Keratinocyte (primary cell): Measurements from ENCODE around the gene PNLIP. TPM values are rescaled to one million over a fixed set of nuclear protein-coding genes. Genes with fewer than 3 reads are reported as not detected.

Experiments
- DNase-seq: peaks from one replicate; pipeline ENCODE4 v3.0.0-alpha.2; 2011; ENCODE audit warnings: low read depth, missing footprints, low spot score
- FAIRE-seq: peaks from 2 replicates; lab custom pipeline; 2011; peaks lifted over from hg19 to GRCh38; lab: Jason Lieb, UNC
- H2AFZ ChIP-seq: 2 replicates; pipeline ENCODE4 v1.6.0; 2012; ENCODE audit warnings: low read length, control low read depth, inconsistent platforms; ENCODE audit not compliant: control insufficient read depth
- H3K27ac ChIP-seq: 2 replicates; pipeline ENCODE4 v1.5.1; 2011; ENCODE audit warnings: low read length; ENCODE audit not compliant: control insufficient read depth, insufficient read depth
- H3K27me3 ChIP-seq: 3 replicates; pipeline ENCODE4 v1.6.0; 2011; ENCODE audit warnings: low read length; ENCODE audit not compliant: control insufficient read depth, insufficient read depth; ENCODE audit errors: extremely low read depth
- H3K36me3 ChIP-seq, 2 experiments: 2 replicates in 1 of 2; 3 replicates in 1 of 2; pipeline ENCODE4 v1.5.1; 2011; ENCODE audit warnings: low read length in 2 of 2, mild to moderate bottlenecking in 1 of 2; ENCODE audit not compliant: control insufficient read depth in 2 of 2, insufficient read depth in 2 of 2; ENCODE audit errors: extremely low read depth in 1 of 2
- H3K4me1 ChIP-seq: 3 replicates; pipeline ENCODE4 v1.5.1; 2011; ENCODE audit warnings: low read length; ENCODE audit not compliant: control insufficient read depth, insufficient read depth; ENCODE audit errors: extremely low read depth
- H3K4me2 ChIP-seq: 3 replicates; pipeline ENCODE4 v1.6.0; 2011; ENCODE audit warnings: low read depth, low read length; ENCODE audit not compliant: control insufficient read depth, insufficient read depth; ENCODE audit errors: extremely low read depth
- H3K4me3 ChIP-seq, 3 experiments: fragments of 200-600 bp in 1 of 3; sonication (generic) in 1 of 3; 2 replicates in 2 of 3; 3 replicates in 1 of 3; pipeline ENCODE4 v1.5.1; 2011 to 2016; ENCODE audit warnings: low read length in 3 of 3, mild to moderate bottlenecking in 3 of 3, control low read depth in 2 of 3, inconsistent platforms in 1 of 3, low read depth in 1 of 3, mixed read lengths in 1 of 3, mixed run types in 1 of 3, moderate library complexity in 1 of 3; ENCODE audit not compliant: control insufficient read depth in 2 of 3, insufficient read depth in 2 of 3; ENCODE audit errors: extremely low read depth in 1 of 3
- H3K79me2 ChIP-seq: 2 replicates; pipeline ENCODE4 v1.6.0; 2012; ENCODE audit warnings: low read length; ENCODE audit not compliant: control insufficient read depth, insufficient read depth
- H3K9ac ChIP-seq: 3 replicates; pipeline ENCODE4 v1.6.0; 2011; ENCODE audit warnings: low read length; ENCODE audit not compliant: control insufficient read depth, insufficient read depth; ENCODE audit errors: extremely low read depth
- H3K9me1 ChIP-seq: 3 replicates; pipeline ENCODE4 v1.6.0; 2011; ENCODE audit warnings: low read length; ENCODE audit not compliant: control insufficient read depth, insufficient read depth; ENCODE audit errors: extremely low read depth
- H3K9me3 ChIP-seq: 2 replicates; pipeline ENCODE4 v1.5.1; 2012; ENCODE audit warnings: low read depth, low read length; ENCODE audit not compliant: control insufficient read depth
- H4K20me1 ChIP-seq: 3 replicates; pipeline ENCODE4 v1.6.0; 2011; ENCODE audit warnings: low read length; ENCODE audit not compliant: control insufficient read depth, insufficient read depth; ENCODE audit errors: extremely low read depth
- CTCF ChIP-seq, 3 experiments: IDR thresholded peaks in 1 of 3; conservative IDR thresholded peaks in 1 of 3; optimal IDR thresholded peaks in 1 of 3; 2 replicates in 2 of 3; 3 replicates in 1 of 3; pipeline versions ENCODE3 to v1.5.1; 2011; ENCODE audit warnings: low read length in 3 of 3, mild to moderate bottlenecking in 3 of 3, moderate library complexity in 2 of 3, control low read depth in 1 of 3, inconsistent platforms in 1 of 3; ENCODE audit not compliant: insufficient read depth in 2 of 3; ENCODE audit errors: extremely low read depth in 1 of 3
- EZH2 ChIP-seq: IDR thresholded peaks from one replicate; pipeline ENCODE4 v1.6.1; 2012; ENCODE audit warnings: inconsistent platforms, mild to moderate bottlenecking, low read length, moderate library complexity
- dilution Hi-C: fragments of 300-500 bp; cut with MboI; formaldehyde crosslinking; loops from one replicate; pipeline ENCODE4 v1.7.0; 2020; ENCODE audit warnings: low sequenced_read_pairs; ENCODE audit not compliant: extremely low pct_ligation_motif_present
- polyA plus RNA-seq, 5 experiments: library from polyadenylated mRNA; depleted of rRNA in 3 of 5; stranded (reverse) in 3 of 5; stranded (forward) in 1 of 5; unstranded in 1 of 5; fragments of >200 nt; gene quantifications; 1 replicate in 1 of 5; 2 replicates in 3 of 5; 3 replicates in 1 of 5; pipeline versions ENCODE4 v1.2.1 to v1.2.3, GENCODE V29; 2011 to 2012; ENCODE audit warnings: missing spikeins in 2 of 5, low read depth in 1 of 5, low replicate concordance in 1 of 5

The PNLIP gene
- polyA plus RNA-seq, 1 donor (not counting 4 experiments of a cell fraction or from before 2014, with no cell fraction given): not detected

- no peak overlapping the region for H3K27ac ChIP-seq
- H3K9me3 ChIP-seq: no peaks in the 10 kb centered on the region
- no peaks in the 10 kb centered on the region for H4K20me1 ChIP-seq
- H3K27me3 ChIP-seq: peaks cover 4% of the 10 kb centered on the region
- no peaks in the 10 kb centered on the region for H3K9me1 ChIP-seq
- no peak overlapping the region for H2AFZ ChIP-seq
- H3K4me1 ChIP-seq: no peaks in the 10 kb centered on the region
- H3K4me2 ChIP-seq: no peak overlapping the region
- DNase-seq: no peak
- TF ChIP-seq CTCF (optimal IDR thresholded peaks at IDR 0.05 in 1 of 3, IDR thresholded peaks at IDR 0.05 in 1 of 3, conservative IDR thresholded peaks at IDR 0.05 in 1 of 3; ENCODE audit: extremely low read depth in 1 of 3, insufficient read depth in 2 of 3, low read length in 3 of 3): no peak
- no peak for TF ChIP-seq EZH2
- FAIRE-seq: no peak
- H3K9ac ChIP-seq: no peak overlapping the region
- no peaks in the 10 kb centered on the region for H3K79me2 ChIP-seq
- no peak overlapping the region for H3K4me3 ChIP-seq
- dilution Hi-C loops: no loop called here
- no peaks in the 10 kb centered on the region for H3K36me3 ChIP-seq
Observed at GRCh38 chr10:116524736-116525135, 21.0 kb upstream of the PNLIP start.

GRCh38 chr10:116526219-116526618 lies 19.5 kb upstream of the PNLIP start:
- no peaks in the 10 kb centered on the region for H3K9me1 ChIP-seq
- no peaks in the 10 kb centered on the region for H3K4me1 ChIP-seq
- H3K9ac ChIP-seq: no peak overlapping the region
- dilution Hi-C loops: no loop called here
- no peak overlapping the region for H2AFZ ChIP-seq
- TF ChIP-seq CTCF (optimal IDR thresholded peaks at IDR 0.05 in 1 of 3, IDR thresholded peaks at IDR 0.05 in 1 of 3, conservative IDR thresholded peaks at IDR 0.05 in 1 of 3; ENCODE audit: extremely low read depth in 1 of 3, insufficient read depth in 2 of 3, low read length in 3 of 3): no peak
- H3K27ac ChIP-seq: no peak overlapping the region
- H3K36me3 ChIP-seq: no peaks in the 10 kb centered on the region
- no peak for FAIRE-seq
- H3K79me2 ChIP-seq: no peaks in the 10 kb centered on the region
- no peaks in the 10 kb centered on the region for H4K20me1 ChIP-seq
- DNase-seq: no peak
- H3K27me3 ChIP-seq: peaks cover 4% of the 10 kb centered on the region
- no peaks in the 10 kb centered on the region for H3K9me3 ChIP-seq
- H3K4me3 ChIP-seq: no peak overlapping the region
- no peak overlapping the region for H3K4me2 ChIP-seq
